Loucy (cell line): ENCODE measurements around the gene TSPAN13.

Source experiments
- H2AFZ ChIP-seq: fragments of 200-600 bp; sonication (generic); 2 replicates; pipeline ENCODE4 v1.6.0; 2016; ENCODE audit warnings: antibody characterized with exemption, mild to moderate bottlenecking, low read length, moderate library complexity
- H3F3A ChIP-seq: fragments of 200-600 bp; 2 replicates; pipeline ENCODE4 v1.6.0; 2016; ENCODE audit warnings: antibody characterized with exemption, low read depth, mild to moderate bottlenecking
- H3K27me3 ChIP-seq: fragments of 200-600 bp; sonication (generic); 2 replicates; pipeline ENCODE4 v1.6.1; 2014; ENCODE audit warnings: low read length, mild to moderate bottlenecking; ENCODE audit not compliant: insufficient read depth, poor library complexity, severe bottlenecking
- H3K36me3 ChIP-seq: fragments of 200-600 bp; sonication (generic); 2 replicates; pipeline ENCODE4 v1.6.1; 2016; ENCODE audit warnings: low read length; ENCODE audit not compliant: insufficient read depth
- H3K4me1 ChIP-seq: fragments of 200-600 bp; sonication (generic); 2 replicates; pipeline ENCODE4 v1.5.1; 2014; ENCODE audit warnings: low read length, mild to moderate bottlenecking; ENCODE audit not compliant: insufficient read depth, poor library complexity, severe bottlenecking
- H3K4me2 ChIP-seq: fragments of 200-600 bp; sonication (generic); 2 replicates; pipeline ENCODE4 v1.6.0; 2014; ENCODE audit warnings: antibody characterized with exemption, low read length, low read depth, mild to moderate bottlenecking; ENCODE audit not compliant: poor library complexity, severe bottlenecking
- H3K4me3 ChIP-seq: fragments of 200-600 bp; sonication (generic); 2 replicates; pipeline ENCODE4 v1.5.1; 2014; ENCODE audit warnings: low read length, mild to moderate bottlenecking, mixed read lengths; ENCODE audit not compliant: poor library complexity, severe bottlenecking
- H3K79me2 ChIP-seq: fragments of 200-600 bp; sonication (generic); 2 replicates; pipeline ENCODE4 v1.6.1; 2014; ENCODE audit warnings: low read length; ENCODE audit not compliant: insufficient read depth
- H3K9ac ChIP-seq: fragments of 200-600 bp; sonication (generic); 2 replicates; pipeline ENCODE4 v1.6.0; 2014; ENCODE audit warnings: mild to moderate bottlenecking, low read depth, low read length, moderate library complexity; ENCODE audit not compliant: poor library complexity, severe bottlenecking
- H3K9me2 ChIP-seq: fragments of 200-600 bp; sonication (generic); replicated peaks from 2 replicates; pipeline ENCODE4 v1.6.1; 2016; ENCODE audit warnings: low read depth, low read length, mixed read lengths
- H3K9me3 ChIP-seq: fragments of 200-600 bp; sonication (generic); 2 replicates; pipeline ENCODE4 v1.6.1; 2014; ENCODE audit warnings: mild to moderate bottlenecking, antibody characterized with exemption, low read length, low read depth; ENCODE audit not compliant: insufficient read depth
- H4K20me1 ChIP-seq: fragments of 200-600 bp; sonication (generic); 2 replicates; pipeline ENCODE4 v1.6.0; 2014; ENCODE audit warnings: antibody characterized with exemption, low read length, mild to moderate bottlenecking; ENCODE audit not compliant: insufficient read depth, poor library complexity, severe bottlenecking
- CTCF ChIP-seq: fragments of 200-600 bp; sonication (generic); conservative IDR thresholded peaks from 2 replicates; pipeline ENCODE4 v1.5.1; 2014; ENCODE audit warnings: mild to moderate bottlenecking, antibody characterized with exemption, low read length
- EZH2phosphoT487 ChIP-seq: fragments of 200-600 bp; IDR thresholded peaks from 2 replicates; pipeline ENCODE4 v1.6.1; 2018; ENCODE audit warnings: antibody characterized with exemption, mild to moderate bottlenecking, moderate library complexity, borderline replicate concordance

Gene TSPAN13

DNA sequence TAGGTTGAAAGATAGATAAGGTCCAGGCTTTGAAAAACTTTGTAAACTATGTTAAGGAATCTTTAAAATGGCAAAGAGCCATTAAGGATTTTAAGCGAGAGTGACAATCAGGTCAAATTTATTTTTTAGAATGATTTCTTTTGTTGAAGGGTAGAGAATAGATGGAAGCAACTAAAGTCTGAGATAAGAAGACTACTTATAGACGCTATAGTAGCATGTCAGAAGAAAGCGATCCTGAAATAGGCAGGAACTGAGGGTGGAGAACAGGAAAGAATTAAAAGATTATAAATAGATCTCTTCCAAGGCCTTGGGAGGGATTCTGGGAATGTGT is 13.0 kb upstream of the TSPAN13 start:
- no peaks in the 10 kb centered on the region for H3K79me2 ChIP-seq
- no peaks in the 10 kb centered on the region for H3K27me3 ChIP-seq
- no peaks in the 10 kb centered on the region for H3F3A ChIP-seq
- H3K9ac ChIP-seq: no peak overlapping the region
- no peaks in the 10 kb centered on the region for H4K20me1 ChIP-seq
- H3K9me2 ChIP-seq: no peaks in the 10 kb centered on the region
- no peak overlapping the region for H3K4me3 ChIP-seq
- H3K4me2 ChIP-seq: no peak overlapping the region
- TF ChIP-seq CTCF (no peak), EZH2phosphoT487 (no peak)
- H2AFZ ChIP-seq: no peak overlapping the region
- peaks cover 13% of the 10 kb centered on the region for H3K4me1 ChIP-seq
- no peaks in the 10 kb centered on the region for H3K9me3 ChIP-seq
- H3K36me3 ChIP-seq: no peaks in the 10 kb centered on the region

DNA sequence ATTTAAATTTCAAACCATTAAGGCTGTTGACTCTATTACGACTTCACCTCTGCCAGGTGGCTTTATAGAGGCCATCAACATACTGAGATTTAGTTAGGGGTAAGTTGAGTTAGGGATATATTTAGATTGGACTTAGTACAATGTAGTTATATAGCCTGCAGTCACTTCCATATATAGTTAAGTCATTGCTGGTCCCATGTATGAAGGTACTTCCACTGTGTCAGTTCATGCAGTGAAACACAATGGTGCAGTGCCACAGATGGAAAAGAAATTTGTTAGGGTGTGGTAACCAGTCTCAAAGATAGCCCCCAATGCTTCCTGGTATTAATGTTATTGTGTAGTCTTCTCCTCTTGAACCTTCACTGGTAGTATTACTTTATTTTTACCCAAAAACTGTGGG is 12.6 kb upstream of the TSPAN13 start:
- H3K27me3 ChIP-seq: no peaks in the 10 kb centered on the region
- H3K9me3 ChIP-seq: no peaks in the 10 kb centered on the region
- H3K79me2 ChIP-seq: no peaks in the 10 kb centered on the region
- no peaks in the 10 kb centered on the region for H3F3A ChIP-seq
- TF ChIP-seq EZH2phosphoT487 (no peak), CTCF (no peak)
- no peaks in the 10 kb centered on the region for H3K36me3 ChIP-seq
- H3K9ac ChIP-seq: no peak overlapping the region
- no peak overlapping the region for H3K4me3 ChIP-seq
- peaks cover 15% of the 10 kb centered on the region for H3K4me1 ChIP-seq
- H3K4me2 ChIP-seq: no peak overlapping the region
- H3K9me2 ChIP-seq: no peaks in the 10 kb centered on the region
- no peak overlapping the region for H2AFZ ChIP-seq
- no peaks in the 10 kb centered on the region for H4K20me1 ChIP-seq

DNA sequence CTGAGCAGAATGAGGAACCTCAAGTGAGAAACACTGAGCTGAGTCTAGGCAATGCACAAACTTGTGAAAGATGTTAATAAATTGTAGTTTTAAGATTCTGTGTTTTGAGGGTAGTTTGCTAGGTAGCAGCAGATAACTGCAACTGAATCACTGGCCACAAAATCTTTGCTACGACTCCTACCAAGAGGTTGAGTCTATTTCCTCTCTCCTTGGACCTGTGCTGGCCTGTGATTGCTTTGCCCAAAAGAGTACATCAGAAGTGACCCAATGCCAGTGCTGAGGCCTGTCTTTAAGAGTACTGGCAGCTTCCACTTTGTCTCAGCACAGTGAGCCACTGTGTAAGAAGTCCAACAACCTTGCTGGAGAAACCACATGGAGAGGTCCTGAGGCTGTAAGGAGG is 11.9 kb upstream of the TSPAN13 start:
- Histone ChIP-seq H4K20me1 (no peaks in the 10 kb centered on the region), H3K4me2 (no peak overlapping the region), H3K27me3 (no peaks in the 10 kb centered on the region), H3K4me3 (no peak overlapping the region), H3F3A (no peaks in the 10 kb centered on the region), H3K9ac (no peak overlapping the region), H3K9me2 (no peaks in the 10 kb centered on the region), H3K79me2 (no peaks in the 10 kb centered on the region), H3K36me3 (no peaks in the 10 kb centered on the region), H2AFZ (no peak overlapping the region), H3K9me3 (no peaks in the 10 kb centered on the region), H3K4me1 (peaks cover 15% of the 10 kb centered on the region)
- TF ChIP-seq EZH2phosphoT487: no peak

DNA sequence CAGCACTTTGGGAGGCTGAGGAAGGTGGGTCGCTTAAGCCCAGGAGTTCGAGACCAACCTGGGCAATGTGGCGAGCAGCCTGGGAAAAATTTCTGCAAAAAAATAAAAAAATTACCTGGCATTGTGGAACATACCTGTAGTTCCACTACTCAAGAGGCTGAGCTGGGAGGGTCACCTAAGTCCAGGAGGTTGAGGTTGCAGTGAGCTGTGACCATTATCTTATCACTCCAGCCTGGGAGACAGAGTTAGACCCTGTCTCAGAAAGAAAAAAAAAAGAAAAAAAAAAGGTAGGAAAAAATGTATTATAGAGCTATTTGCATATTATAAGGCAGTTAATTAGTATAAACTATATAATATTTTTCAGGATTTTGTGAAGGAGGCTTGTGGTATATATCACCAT is 11.0 kb upstream of the TSPAN13 start:
- Histone ChIP-seq H3K4me1 (peaks cover 15% of the 10 kb centered on the region), H3K79me2 (no peaks in the 10 kb centered on the region), H3K4me3 (no peak overlapping the region), H3K27me3 (no peaks in the 10 kb centered on the region), H3K9me2 (no peaks in the 10 kb centered on the region), H4K20me1 (no peaks in the 10 kb centered on the region), H3K9ac (no peak overlapping the region), H3K36me3 (no peaks in the 10 kb centered on the region), H3K4me2 (no peak overlapping the region), H3K9me3 (no peaks in the 10 kb centered on the region), H2AFZ (no peak overlapping the region), H3F3A (no peaks in the 10 kb centered on the region)
- TF ChIP-seq EZH2phosphoT487 (no peak), CTCF (no peak)
